ENCODE measurements around the gene RPS27L. TPM values are rescaled to one million over a fixed set of nuclear protein-coding genes. Genes with fewer than 3 reads are reported as not detected.

RPS27L gene
- total RNA-seq, 1 experiment from 2014 or later: 133 TPM

GRCh38 chr15:63181648-63182047, 24.4 kb upstream of the RPS27L start:
- no peak for TF ChIP-seq HMGA2 (CRISPR knock-in tag; IDR thresholded peaks at IDR 0.05)
- no peak for TF ChIP-seq MLX (CRISPR knock-in tag; IDR thresholded peaks at IDR 0.05)
- TF ChIP-seq ZNF317 (CRISPR knock-in tag; IDR thresholded peaks at IDR 0.05; ENCODE audit: borderline replicate concordance, low read depth): no peak
- TF ChIP-seq STAT6 (CRISPR knock-in tag; conservative IDR thresholded peaks at IDR 0.05; ENCODE audit: low read depth): no peak
- no peak for TF ChIP-seq NR3C1 (CRISPR knock-in tag; conservative IDR thresholded peaks at IDR 0.05; ENCODE audit: low read depth)
- TF ChIP-seq E2F5 (CRISPR knock-in tag; IDR thresholded peaks at IDR 0.05): no peak
- TF ChIP-seq ATF6 (CRISPR knock-in tag; IDR thresholded peaks at IDR 0.05): no peak
- ATAC-seq: no peak
- Mint-ChIP-seq H3K4me1 (0 out of 2 replicates have a peak, but pooled peaks cover 4% of the 10 kb centered on the region), H3K27ac (no peak overlapping the region), H3K27me3 (ENCODE audit: low read depth) (no peaks in the 10 kb centered on the region; the same call in 1 of the 2 replicates), H3K4me3 (no peak overlapping the region), H3K9me3 (no peaks in the 10 kb centered on the region), H3K36me3 (no peaks in the 10 kb centered on the region)
- DNase-seq (ENCODE audit: low spot score): no peak
- ChIA-PET CTCF (no interaction called here), POLR2A (no interaction called here)

- ChIA-PET POLR2A (no interaction called here), CTCF (no interaction called here)
- H3K4me3 Mint-ChIP-seq: no peak overlapping the region
- H3K9me3 Mint-ChIP-seq: no peaks in the 10 kb centered on the region
- no peak overlapping the region for H3K27ac Mint-ChIP-seq
- no peaks in the 10 kb centered on the region for H3K36me3 Mint-ChIP-seq
- H3K4me1 Mint-ChIP-seq: 0 out of 2 replicates have a peak, but pooled peaks cover 4% of the 10 kb centered on the region
- ATAC-seq (no peak), DNase-seq (ENCODE audit: low spot score) (no peak)
- no peaks in the 10 kb centered on the region; the same call in 1 of the 2 replicates for H3K27me3 Mint-ChIP-seq (ENCODE audit: low read depth)
- TF ChIP-seq TEAD4 (CRISPR knock-in tag; IDR thresholded peaks at IDR 0.05) (no peak), TP53 (CRISPR knock-in tag; IDR thresholded peaks at IDR 0.05) (no peak), ZNF512 (CRISPR knock-in tag; IDR thresholded peaks at IDR 0.05; ENCODE audit: borderline replicate concordance) (no peak), PREB (CRISPR knock-in tag; IDR thresholded peaks at IDR 0.05; ENCODE audit: borderline replicate concordance) (no peak), JAZF1 (CRISPR knock-in tag; IDR thresholded peaks at IDR 0.05) (no peak), FOXJ3 (CRISPR knock-in tag; IDR thresholded peaks at IDR 0.05; ENCODE audit: borderline replicate concordance) (no peak)
Observed at GRCh38 chr15:63180746-63181145, 23.5 kb upstream of the RPS27L start.
